ENCODE data around the gene PABPC3.

PABPC3 gene

DNA sequence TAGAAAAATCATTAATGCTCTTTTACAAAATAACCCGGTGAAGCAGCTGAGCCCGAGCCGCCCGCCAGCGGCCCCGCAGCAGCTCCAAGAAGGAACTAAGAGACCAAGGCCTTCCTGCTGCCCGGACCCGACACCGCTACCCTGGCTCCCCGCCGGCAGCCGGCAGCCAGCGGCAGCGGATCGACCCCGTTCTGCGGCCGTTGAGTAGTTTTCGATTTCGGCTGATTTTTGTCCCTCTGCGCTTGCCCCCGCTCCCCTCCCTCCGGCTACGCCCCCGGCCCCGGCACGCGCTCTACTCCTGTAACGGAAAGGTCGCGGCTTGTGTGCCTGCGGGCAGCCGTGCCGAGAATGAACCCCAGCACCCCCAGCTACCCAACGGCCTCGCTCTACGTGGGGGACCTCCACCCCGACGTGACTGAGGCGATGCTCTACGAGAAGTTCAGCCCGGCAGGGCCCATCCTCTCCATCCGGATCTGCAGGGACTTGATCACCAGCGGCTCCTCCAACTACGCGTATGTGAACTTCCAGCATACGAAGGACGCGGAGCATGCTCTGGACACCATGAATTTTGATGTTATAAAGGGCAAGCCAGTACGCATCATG lies at the start of gene PABPC3:
PABPC3 (plus strand) TSS at position 286 of the 603 bp plus-strand sequence; CDS start at position 349, 63 bp downstream.
- peak; percentile 15 for DNase-seq

DNA sequence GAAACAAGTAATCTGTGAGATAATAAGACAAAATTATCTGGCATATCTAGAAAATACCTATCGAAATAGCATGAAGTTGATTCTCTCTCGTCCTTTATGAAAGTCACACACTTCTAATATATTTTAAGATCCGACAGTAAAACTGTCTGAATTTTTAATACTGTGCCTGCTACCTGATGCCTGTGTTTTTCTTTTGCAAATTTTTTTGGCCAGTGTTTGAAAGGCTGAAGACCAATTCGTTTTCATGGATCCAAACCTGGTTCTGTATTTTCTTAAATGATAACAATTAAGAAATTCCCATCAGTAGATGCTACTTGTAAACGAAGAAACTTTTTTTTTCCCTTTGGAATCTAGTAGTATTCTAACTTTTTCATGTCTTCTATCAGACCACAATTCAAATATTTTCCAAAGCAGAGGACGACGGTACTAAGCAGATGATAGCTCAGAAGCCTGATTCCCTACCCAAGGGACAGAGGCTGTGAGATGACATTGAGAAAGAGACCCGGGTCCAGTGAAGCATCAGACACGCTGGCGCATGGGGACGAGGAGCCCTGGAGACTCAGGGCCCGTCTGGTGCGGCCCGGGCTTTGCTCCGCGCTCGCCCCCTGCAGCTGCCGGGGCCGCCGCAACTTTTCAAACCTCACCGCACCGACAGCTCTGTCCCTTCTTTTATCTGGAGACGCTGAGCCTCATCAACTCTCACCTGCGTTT lies 49.5 kb upstream of the PABPC3 start:
- DNase-seq: no peak

GRCh38 chr13:25046985-25047511 lies 48.9 kb upstream of the PABPC3 start:
- no peak for DNase-seq

DNA sequence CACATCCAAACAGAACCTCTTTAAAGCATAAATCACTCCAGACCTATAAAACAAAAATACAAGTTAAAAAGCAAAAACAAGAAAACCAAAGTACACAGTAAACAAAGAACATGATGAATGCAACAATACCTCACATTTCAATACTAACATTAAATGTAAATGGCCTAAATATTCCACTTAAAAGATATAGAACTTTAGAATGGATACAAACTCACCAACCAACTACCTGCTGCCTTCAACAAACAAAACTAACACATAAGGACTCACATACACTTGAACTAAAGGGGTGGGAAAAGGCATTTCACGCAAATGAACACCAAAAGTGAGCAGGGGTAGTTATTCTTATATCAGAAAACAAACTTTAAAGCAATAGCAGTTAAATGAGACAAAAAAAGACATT lies 44.9 kb upstream of the PABPC3 start:
- no peak for DNase-seq

GRCh38 chr13:25059166-25059565 lies 36.8 kb upstream of the PABPC3 start:
- no peak for DNase-seq

DNA sequence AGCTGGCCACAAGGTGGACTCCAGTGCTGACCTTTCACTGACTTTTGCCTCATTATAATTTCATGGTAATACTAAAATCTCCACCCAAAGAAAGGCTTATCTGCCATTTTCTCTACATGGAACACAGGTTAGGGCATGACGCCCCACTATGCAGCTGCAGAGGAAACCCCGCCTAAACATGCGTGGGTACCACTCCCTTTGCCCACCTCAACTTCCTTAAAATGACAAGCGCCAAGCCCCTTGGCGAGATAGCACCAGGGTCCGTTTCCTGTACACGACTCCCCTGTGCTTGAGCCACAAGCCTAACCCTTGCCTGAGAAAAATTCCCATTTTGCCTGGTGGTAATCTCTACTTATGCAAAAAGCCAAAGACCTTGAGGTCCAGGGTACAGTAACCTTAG lies 36.0 kb upstream of the PABPC3 start:
- DNase-seq: no peak

DNA sequence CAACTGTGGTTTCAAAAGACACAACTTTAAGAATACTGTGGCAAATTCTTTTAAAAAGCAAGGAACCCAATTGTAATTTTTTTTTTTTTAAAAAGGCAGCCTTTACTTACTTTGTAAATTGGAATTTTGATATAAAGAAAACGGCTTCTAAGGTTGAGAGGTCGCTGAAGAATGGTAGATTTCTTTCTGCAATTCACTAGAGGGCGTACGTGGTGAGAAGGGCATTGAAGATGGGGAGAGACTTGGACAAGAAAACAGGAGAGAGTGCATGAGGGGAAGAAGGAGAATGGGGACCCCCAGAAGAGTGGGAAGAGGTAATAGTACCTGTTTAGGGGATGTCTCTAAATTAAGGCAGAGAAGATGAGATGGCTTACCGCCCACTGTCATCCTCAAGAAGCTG lies 33.5 kb upstream of the PABPC3 start:
- no peak for DNase-seq

- DNase-seq: no peak
These were observed 31.5 kb upstream of the PABPC3 start for GRCh38 chr13:25064396-25064795.

GRCh38 chr13:25065974-25066770 lies 29.8 kb upstream of the PABPC3 start:
- DNase-seq: no peak

GRCh38 chr13:25067064-25067463 lies 28.9 kb upstream of the PABPC3 start:
- no peak for DNase-seq

DNA sequence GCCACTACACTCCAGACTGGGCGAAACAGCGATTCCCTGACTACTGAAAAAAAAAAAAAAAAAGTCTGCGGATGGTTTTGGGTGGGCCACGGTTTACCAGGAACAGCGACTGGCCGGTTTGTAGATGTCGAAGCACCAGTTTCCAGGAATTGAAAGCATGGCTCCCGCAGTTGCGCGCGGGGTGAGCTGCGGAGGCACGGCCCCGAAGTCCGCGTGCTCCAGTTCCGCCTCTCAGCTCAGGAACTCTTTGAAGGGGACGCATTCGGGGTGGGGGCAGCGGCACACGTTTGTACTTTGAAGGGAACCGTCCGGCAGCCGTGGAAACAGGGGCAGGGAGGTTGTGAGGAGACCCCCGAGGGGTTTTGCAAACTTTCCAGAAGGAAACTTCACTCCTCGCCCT lies 27.1 kb upstream of the PABPC3 start:
- no peak for DNase-seq

GRCh38 chr13:25069236-25069635 lies 26.7 kb upstream of the PABPC3 start:
- DNase-seq: no peak

GRCh38 chr13:25069911-25070310 lies 26.0 kb upstream of the PABPC3 start:
- no peak for DNase-seq

DNA sequence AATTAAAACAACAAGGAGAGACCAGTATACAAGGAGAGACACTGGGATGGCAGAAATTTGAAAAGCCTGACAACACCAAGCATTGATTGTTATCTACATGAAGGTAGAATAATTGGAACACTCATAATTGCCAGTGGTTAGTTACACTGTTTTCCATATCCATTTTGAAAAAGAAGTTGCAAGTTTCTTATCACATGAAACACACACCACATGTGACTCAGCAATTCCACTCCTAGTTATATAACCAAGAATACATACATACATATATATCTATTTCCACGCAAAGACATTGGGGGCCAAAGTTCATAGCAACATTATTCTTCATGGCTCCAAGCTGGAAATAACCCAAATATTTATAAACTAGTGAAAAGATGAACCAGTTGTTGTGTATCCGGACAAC lies 15.2 kb upstream of the PABPC3 start:
- DNase-seq: no peak

DNA sequence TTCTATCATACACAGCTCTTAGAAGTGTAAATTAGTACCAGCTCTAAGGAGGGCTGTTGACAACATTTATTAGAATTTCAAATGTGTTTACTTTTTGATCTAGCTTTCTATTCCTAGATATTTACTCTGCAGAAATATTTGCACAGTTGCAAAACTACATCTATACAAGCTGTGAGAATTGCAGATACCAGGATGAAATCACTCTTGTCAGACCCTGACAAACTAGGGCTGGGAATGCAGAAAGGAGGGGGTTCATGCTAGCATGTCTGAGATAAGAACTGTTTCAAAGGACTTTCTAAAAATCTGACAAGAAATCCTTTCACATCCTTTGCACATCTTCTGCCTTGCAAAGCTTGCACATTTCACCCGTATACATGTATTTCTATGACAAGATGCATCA lies 11.8 kb upstream of the PABPC3 start:
- no peak for DNase-seq

- DNase-seq: peak; percentile 23
These were observed 10.7 kb upstream of the PABPC3 start for GRCh38 chr13:25085125-25085742.

- no peak for DNase-seq
These were observed 7.2 kb upstream of the PABPC3 start for GRCh38 chr13:25088562-25089221.

GRCh38 chr13:25097426-25097825 lies 1.5 kb downstream of the PABPC3 start:
- DNase-seq: no peak

- DNase-seq: no peak
These were observed 7.8 kb downstream of the PABPC3 start for GRCh38 chr13:25103711-25104110.

DNA sequence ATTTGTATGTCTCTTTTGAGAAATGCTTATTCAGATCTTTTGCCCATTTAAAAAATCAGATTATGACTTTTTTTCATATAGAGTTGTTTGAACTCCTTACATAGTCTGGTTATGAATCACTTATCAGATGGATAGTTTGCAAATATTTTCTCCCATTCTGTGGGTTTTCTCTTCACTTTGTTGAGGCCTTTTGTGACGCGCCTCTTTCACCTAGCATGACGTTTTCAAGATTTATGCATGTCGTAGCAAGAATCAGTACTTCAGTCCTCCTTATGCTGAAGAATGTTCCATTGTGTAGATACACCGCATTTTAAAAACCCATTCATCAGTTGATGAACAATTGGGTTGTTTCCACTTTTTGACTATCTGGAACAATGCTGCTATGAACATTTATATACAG lies 13.4 kb downstream of the PABPC3 start:
- no peak for DNase-seq

DNA sequence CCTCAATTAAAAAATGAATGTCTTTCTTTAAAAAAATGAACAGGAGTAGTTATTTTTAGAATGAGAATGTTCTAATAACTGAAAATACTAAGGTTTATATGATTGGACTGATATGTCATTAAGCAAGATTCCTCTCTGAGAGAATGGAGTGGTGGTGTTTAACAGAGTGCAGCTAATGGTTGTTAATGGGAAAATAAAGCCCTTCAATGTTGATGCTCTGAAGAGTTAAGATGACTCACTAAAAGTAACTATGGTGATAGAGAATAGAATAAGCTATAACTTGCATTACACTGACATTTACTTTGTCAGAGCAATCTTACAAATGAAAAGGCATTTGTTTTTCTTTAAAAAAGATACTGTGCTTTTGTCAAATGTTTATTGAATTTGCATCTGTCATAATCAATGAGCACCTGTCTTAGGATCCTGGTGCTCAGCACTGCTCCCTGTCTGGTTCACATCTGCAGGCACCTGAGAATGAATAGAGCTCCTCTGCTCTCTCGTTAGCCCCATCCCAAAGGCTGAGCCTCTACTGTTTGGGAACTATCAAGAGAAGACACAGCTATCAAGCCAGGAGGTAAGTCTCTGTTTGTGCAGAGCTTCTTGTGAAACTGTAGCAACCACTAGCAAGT lies 15.1 kb downstream of the PABPC3 start:
- no peak for DNase-seq

GRCh38 chr13:25111585-25111956 lies 15.6 kb downstream of the PABPC3 start:
- DNase-seq: no peak
